HUES6 (cell line): ENCODE data around the gene DAO.

Experiments
- H3K27ac ChIP-seq: 2 replicates; pipeline ENCODE4 v1.7.0; 2013; ENCODE audit warnings: low read depth, mild to moderate bottlenecking, low read length, inconsistent platforms
- H3K27me3 ChIP-seq: 2 replicates; pipeline ENCODE4 v1.6.1; 2013; ENCODE audit warnings: low read length; ENCODE audit not compliant: control insufficient read depth, insufficient read depth
- H3K36me3 ChIP-seq: 2 replicates; pipeline ENCODE4 v1.6.1; 2013; ENCODE audit warnings: low read length; ENCODE audit not compliant: control insufficient read depth, insufficient read depth
- H3K4me1 ChIP-seq: 2 replicates; pipeline ENCODE4 v1.6.1; 2013; ENCODE audit warnings: low read length; ENCODE audit not compliant: control insufficient read depth, insufficient read depth
- H3K4me3 ChIP-seq: 2 replicates; pipeline ENCODE4 v1.5.1; 2013; ENCODE audit warnings: low read depth, low read length
- H3K9ac ChIP-seq: one replicate; pipeline ENCODE4 v1.6.1; 2013; ENCODE audit warnings: mild to moderate bottlenecking, low read length
- H3K9me3 ChIP-seq: 2 replicates; pipeline ENCODE4 v1.6.1; 2013; ENCODE audit warnings: low read depth, low read length; ENCODE audit not compliant: control insufficient read depth, insufficient read depth

DAO gene

DNA sequence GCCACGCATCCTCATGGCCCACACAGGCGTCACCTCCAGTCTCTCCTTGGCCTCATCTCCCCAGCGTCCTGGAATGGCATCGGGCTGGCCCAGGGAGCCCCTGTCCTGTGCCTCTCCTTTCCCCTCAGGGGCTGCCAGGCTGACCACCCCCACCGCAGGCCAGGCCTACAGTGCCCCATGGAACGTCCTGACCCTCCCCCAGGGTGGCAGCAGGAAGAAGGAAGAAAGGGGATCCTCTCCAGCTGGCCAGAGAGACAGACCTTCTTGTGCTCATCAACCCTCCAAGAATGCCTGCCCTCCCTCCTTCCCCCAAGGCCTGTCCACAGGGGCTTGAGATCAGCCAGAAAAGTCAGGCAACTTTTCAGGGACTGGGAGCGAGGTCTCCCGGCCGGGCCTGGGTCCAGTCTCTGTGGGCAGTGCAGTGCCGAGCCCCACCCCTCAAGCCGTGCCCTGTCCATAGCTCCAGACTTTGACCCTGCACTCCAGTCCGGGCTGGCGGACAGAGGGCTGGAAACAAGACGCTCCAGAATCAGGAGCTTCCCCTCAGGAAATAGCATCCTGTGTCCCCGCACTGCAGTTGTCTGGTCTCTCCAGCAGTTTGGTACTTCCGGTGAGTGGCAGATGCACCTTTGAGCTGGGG lies at the start of gene DAO:
TSS of gene DAO (plus strand) at position 478 of the 640 bp plus-strand sequence. CDS start 4,915 bp downstream, outside the sequence.
- H3K4me3 ChIP-seq: no peak within 1 kb of the TSS
- no peaks in the 10 kb centered on the region for H3K27me3 ChIP-seq
- H3K9me3 ChIP-seq: no peaks in the 10 kb centered on the region
- H3K36me3 ChIP-seq: no peaks in the 10 kb centered on the region
- no peak within 1 kb of the TSS for H3K27ac ChIP-seq
- H3K9ac ChIP-seq: no peak within 1 kb of the TSS
- 0 out of 2 replicates have a peak, but pooled peaks cover 2% of the 10 kb centered on the region for H3K4me1 ChIP-seq

GRCh38 chr12:108831309-108831991 lies 48.4 kb upstream of the DAO start:
- Histone ChIP-seq H3K27ac (no peak overlapping the region), H3K9ac (no peak overlapping the region), H3K9me3 (no peaks in the 10 kb centered on the region), H3K36me3 (peaks cover 36% of the 10 kb centered on the region), H3K4me3 (no peak overlapping the region), H3K4me1 (peaks cover 35% of the 10 kb centered on the region), H3K27me3 (no peaks in the 10 kb centered on the region)

DNA sequence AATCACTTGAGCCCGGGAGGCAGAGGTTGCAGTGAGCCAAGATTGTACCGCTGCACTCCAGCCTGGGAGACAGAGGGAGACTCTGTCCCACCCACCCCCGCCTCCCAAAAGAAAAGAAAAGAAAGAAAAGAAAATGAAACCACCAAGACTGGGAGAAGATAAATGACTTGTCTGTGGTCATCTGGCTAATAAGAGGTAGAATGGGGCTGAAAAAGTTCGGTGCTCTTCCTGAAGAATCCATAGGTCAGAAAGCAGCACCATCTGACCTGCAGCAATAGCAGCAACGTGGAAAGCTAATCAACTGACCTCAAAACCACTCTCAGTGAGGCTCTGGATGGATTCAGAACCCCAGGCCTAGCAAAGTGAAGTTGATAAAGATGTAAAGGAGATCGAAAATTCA lies 47.7 kb upstream of the DAO start:
- Histone ChIP-seq H3K4me3 (no peak overlapping the region), H3K9me3 (no peaks in the 10 kb centered on the region), H3K27me3 (no peaks in the 10 kb centered on the region), H3K9ac (no peak overlapping the region), H3K36me3 (peaks cover 36% of the 10 kb centered on the region), H3K27ac (peak overlapping the region; percentile 73; the same call in 1 of the 2 replicates), H3K4me1 (peaks cover 28% of the 10 kb centered on the region)

DNA sequence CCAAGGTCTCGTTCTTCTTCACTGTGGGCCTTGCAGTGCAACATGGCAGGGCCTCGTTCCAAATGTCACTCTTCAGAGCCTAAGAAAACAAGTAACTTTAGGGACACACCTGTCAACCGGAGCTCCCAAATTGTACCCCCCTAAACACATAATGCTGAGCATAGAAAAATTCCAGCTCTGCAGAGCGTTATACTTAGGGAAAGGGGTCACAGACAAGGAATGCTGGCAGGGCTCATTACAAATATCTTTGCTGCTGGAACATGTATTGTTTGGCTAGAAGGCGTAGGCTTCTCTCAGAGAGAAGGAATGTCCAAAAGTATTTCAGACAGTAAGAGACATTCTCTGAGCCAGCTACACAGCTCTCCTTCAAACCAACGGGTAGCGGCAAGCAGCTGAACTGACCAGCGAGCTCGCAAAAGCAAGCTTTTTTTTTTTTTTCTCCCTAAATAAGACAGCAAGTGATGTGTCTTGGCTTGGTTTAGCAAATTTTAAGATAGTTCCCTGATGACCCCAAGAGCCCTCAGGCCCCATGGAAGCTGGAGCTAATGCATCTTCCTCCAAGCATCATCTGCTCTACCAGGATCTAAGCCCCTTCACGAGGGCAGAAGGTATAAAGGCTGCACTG lies 47.0 kb upstream of the DAO start:
- Histone ChIP-seq H3K9ac (peak overlapping the region; percentile 68), H3K27ac (peak overlapping the region; percentile 73; the same call in 1 of the 2 replicates), H3K27me3 (no peaks in the 10 kb centered on the region), H3K9me3 (no peaks in the 10 kb centered on the region), H3K4me3 (peak overlapping the region; percentile 14; the same call in 1 of the 2 replicates), H3K4me1 (peaks cover 26% of the 10 kb centered on the region), H3K36me3 (peaks cover 36% of the 10 kb centered on the region)

DNA sequence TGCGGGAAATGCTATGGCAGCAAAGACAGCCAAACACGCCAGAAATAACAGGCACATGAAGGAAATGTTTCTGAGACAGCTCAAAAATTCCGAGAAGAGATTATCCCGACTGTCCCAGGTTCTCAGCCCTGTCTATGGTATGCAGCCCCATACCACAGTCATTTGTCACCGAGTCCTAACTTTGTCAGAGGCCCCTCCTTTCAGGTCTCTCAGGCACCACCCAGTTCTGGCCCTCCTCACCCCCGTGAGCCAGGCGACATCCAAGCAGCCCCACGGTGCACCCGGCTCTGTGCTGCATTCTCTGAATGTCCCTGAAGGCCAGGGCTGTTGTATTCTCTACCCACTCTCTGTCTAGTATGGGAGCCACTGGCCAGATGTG lies 46.5 kb upstream of the DAO start:
- Histone ChIP-seq H3K4me1 (peaks cover 25% of the 10 kb centered on the region; the same call in 1 of the 2 replicates), H3K4me3 (peak overlapping the region; percentile 14; the same call in 1 of the 2 replicates), H3K9me3 (no peaks in the 10 kb centered on the region), H3K27ac (peak overlapping the region; percentile 73; the same call in 1 of the 2 replicates), H3K36me3 (peaks cover 36% of the 10 kb centered on the region), H3K27me3 (no peaks in the 10 kb centered on the region), H3K9ac (peak overlapping the region; percentile 68)

DNA sequence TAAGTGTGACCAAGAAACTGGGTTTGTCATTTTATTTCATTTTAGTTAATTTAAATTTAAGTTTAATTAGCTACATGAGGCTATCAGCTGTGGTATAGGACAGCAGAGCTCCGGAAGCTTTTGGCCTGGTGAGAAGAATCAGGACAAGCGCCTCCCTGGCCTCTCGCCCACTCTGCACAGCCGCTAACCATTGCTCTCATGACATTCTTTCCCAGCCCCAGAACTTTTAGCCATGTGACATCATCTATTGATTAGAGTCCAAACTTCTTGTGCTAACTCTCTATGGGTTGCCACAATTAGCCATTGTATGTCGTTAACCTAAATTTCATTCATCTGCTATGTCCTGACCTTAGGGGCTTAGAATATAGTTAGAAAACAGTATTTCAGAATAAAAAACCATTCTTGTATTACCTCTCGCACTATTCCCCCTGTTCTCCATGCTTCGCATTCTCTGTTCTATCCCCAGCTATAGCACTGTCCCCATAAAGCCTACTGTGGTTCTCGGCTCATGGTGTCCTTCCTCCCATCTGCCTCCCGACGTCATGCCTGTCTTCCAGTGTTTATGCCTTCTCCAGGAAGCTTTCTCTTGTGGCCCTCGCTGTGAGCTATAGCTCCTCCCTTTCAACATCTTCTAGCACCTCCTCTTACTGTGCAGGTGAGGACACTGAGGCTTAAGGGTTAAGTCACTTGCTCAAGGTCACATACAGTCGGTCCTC lies 46.0 kb upstream of the DAO start:
- no peaks in the 10 kb centered on the region for H3K27me3 ChIP-seq
- H3K9me3 ChIP-seq: no peaks in the 10 kb centered on the region
- H3K36me3 ChIP-seq: peaks cover 39% of the 10 kb centered on the region
- H3K4me3 ChIP-seq: no peak overlapping the region
- no peak overlapping the region for H3K9ac ChIP-seq
- H3K4me1 ChIP-seq: peaks cover 27% of the 10 kb centered on the region
- no peak overlapping the region for H3K27ac ChIP-seq

DNA sequence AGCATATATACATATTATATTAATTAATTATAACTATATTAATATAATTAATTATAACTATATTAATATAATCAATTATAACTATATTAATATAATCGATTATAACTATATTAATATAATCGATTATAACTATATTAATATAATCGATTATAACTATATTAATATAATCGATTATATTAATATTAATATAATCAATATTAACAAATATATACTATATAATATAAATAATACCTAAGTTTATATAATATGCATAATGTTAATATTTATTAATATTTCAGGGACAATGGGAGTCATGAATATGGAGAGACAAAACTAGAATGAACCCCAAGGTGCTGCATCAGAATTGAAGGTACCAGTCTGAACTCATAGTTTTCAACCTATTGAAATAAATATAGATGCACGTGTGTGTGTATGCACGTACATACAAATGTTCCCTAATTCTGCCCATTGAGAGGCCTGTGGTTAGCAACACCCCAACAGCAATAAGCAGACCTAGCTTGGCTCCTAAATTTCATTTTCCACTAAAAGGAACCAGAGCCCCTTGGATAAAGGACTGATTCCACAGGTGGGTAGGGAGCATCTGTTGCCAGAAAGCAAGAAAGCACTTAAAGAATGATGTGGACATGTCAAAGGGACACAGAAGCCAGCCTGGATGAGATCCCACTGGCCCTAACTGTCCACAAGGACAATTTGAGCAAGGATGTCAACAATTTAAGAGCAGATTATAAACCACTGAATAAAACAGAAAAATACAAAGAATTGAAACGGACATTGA lies 43.8 kb upstream of the DAO start:
- Histone ChIP-seq H3K9ac (no peak overlapping the region), H3K4me3 (no peak overlapping the region), H3K4me1 (peaks cover 47% of the 10 kb centered on the region), H3K27me3 (no peaks in the 10 kb centered on the region), H3K9me3 (no peaks in the 10 kb centered on the region), H3K27ac (no peak overlapping the region), H3K36me3 (peaks cover 29% of the 10 kb centered on the region)

- Histone ChIP-seq H3K4me1 (peaks cover 48% of the 10 kb centered on the region), H3K4me3 (no peak overlapping the region), H3K9ac (no peak overlapping the region), H3K27me3 (no peaks in the 10 kb centered on the region), H3K27ac (no peak overlapping the region; the same call in 1 of the 2 replicates), H3K9me3 (no peaks in the 10 kb centered on the region), H3K36me3 (peaks cover 21% of the 10 kb centered on the region)
These were observed 42.7 kb upstream of the DAO start for GRCh38 chr12:108837239-108837638.

GRCh38 chr12:108837680-108838079 lies 42.2 kb upstream of the DAO start:
- no peaks in the 10 kb centered on the region for H3K27me3 ChIP-seq
- H3K36me3 ChIP-seq: peaks cover 17% of the 10 kb centered on the region
- H3K9me3 ChIP-seq: no peaks in the 10 kb centered on the region
- peaks cover 47% of the 10 kb centered on the region for H3K4me1 ChIP-seq
- H3K27ac ChIP-seq: peak overlapping the region; percentile 58; the same call in 1 of the 2 replicates
- no peak overlapping the region for H3K9ac ChIP-seq
- H3K4me3 ChIP-seq: no peak overlapping the region
